ENCODE results near the gene PRSS22.

PRSS22 gene

GRCh38 chr16:2821487-2822157, 36.3 kb downstream of the PRSS22 start:
- Mint-ChIP-seq H3K27ac (no peak overlapping the region), H3K4me3 (no peak overlapping the region), H3K4me1 (no peaks in the 10 kb centered on the region), H3K27me3 (ENCODE audit: low read depth, poor library complexity) (peaks cover 33% of the 10 kb centered on the region), H3K36me3 (ENCODE audit: low read depth) (no peaks in the 10 kb centered on the region), H3K9me3 (no peaks in the 10 kb centered on the region)
- no peak for DNase-seq
- TF ChIP-seq CTCF (IDR thresholded peaks at IDR 0.05), result no peak

- no peak for DNase-seq
- no peaks in the 10 kb centered on the region for H3K9me3 Mint-ChIP-seq
- TF ChIP-seq CTCF (IDR thresholded peaks at IDR 0.05), result no peak
- H3K36me3 Mint-ChIP-seq (ENCODE audit: low read depth), result no peaks in the 10 kb centered on the region
- no peaks in the 10 kb centered on the region for H3K4me1 Mint-ChIP-seq
- no peak overlapping the region for H3K27ac Mint-ChIP-seq
- peaks cover 28% of the 10 kb centered on the region for H3K27me3 Mint-ChIP-seq (ENCODE audit: low read depth, poor library complexity)
- H3K4me3 Mint-ChIP-seq, result no peak overlapping the region
Observed at GRCh38 chr16:2820836-2821486, 37.0 kb downstream of the PRSS22 start.

GRCh38 chr16:2819939-2820835, 37.8 kb downstream of the PRSS22 start:
- H3K4me3 Mint-ChIP-seq, result no peak overlapping the region
- TF ChIP-seq CTCF (IDR thresholded peaks at IDR 0.05), result no peak
- no peak overlapping the region for H3K27ac Mint-ChIP-seq
- H3K36me3 Mint-ChIP-seq (ENCODE audit: low read depth), result no peaks in the 10 kb centered on the region
- H3K27me3 Mint-ChIP-seq (ENCODE audit: low read depth, poor library complexity), result peaks cover 27% of the 10 kb centered on the region
- no peak for DNase-seq
- no peaks in the 10 kb centered on the region for H3K9me3 Mint-ChIP-seq
- H3K4me1 Mint-ChIP-seq, result peaks cover 6% of the 10 kb centered on the region

GRCh38 chr16:2819179-2819938, 38.6 kb downstream of the PRSS22 start:
- Mint-ChIP-seq H3K4me1 (peaks cover 6% of the 10 kb centered on the region), H3K27ac (no peak overlapping the region), H3K4me3 (no peak overlapping the region), H3K36me3 (ENCODE audit: low read depth) (no peaks in the 10 kb centered on the region), H3K9me3 (no peaks in the 10 kb centered on the region), H3K27me3 (ENCODE audit: low read depth, poor library complexity) (peaks cover 28% of the 10 kb centered on the region)
- no peak for DNase-seq
- TF ChIP-seq CTCF (IDR thresholded peaks at IDR 0.05), result no peak

GRCh38 chr16:2818272-2818876, 39.6 kb downstream of the PRSS22 start:
- H3K36me3 Mint-ChIP-seq (ENCODE audit: low read depth), result no peaks in the 10 kb centered on the region
- no peak overlapping the region for H3K4me3 Mint-ChIP-seq
- no peak overlapping the region for H3K27ac Mint-ChIP-seq
- no peaks in the 10 kb centered on the region for H3K9me3 Mint-ChIP-seq
- no peak for DNase-seq
- peaks cover 32% of the 10 kb centered on the region for H3K27me3 Mint-ChIP-seq (ENCODE audit: low read depth, poor library complexity)
- TF ChIP-seq CTCF (IDR thresholded peaks at IDR 0.05), result no peak
- H3K4me1 Mint-ChIP-seq, result peaks cover 6% of the 10 kb centered on the region
